Adrenal gland (tissue), 12 donors: ENCODE data around the gene GNAI3. TPM values are rescaled to one million over a fixed set of nuclear protein-coding genes. Genes with fewer than 3 reads are reported as not detected.

Source experiments
- DNase-seq, 7 donors: peaks; one replicate each; pipeline ENCODE4 v3.0.0-alpha.2; 2019 to 2020
- H3K27ac ChIP-seq, 5 donors: fragments of 200-600 bp; sonication (generic) in 4 of 5; 1 replicate in 3 of 5; 2 replicates in 2 of 5; pipeline versions ENCODE4 v1.5.1 to v1.8.0; 2016 to 2020; ENCODE audit warnings: mild to moderate bottlenecking in 1 of 5
- H3K27me3 ChIP-seq: fragments of 200-600 bp; 2 replicates; pipeline ENCODE4 v1.8.0; 2021
- H3K36me3 ChIP-seq, 2 donors: fragments of 200-600 bp; replicated peaks in 1 of 2; 1 replicate in 1 of 2; 2 replicates in 1 of 2; pipeline versions ENCODE4 v1.5.1 to v1.8.0; 2018 to 2022
- H3K4me1 ChIP-seq, 2 donors: fragments of 200-600 bp; replicated peaks in 1 of 2; 1 replicate in 1 of 2; 2 replicates in 1 of 2; pipeline versions ENCODE4 v1.5.1 to v1.8.0; 2018 to 2021
- H3K4me3 ChIP-seq, 4 donors: fragments of 200-600 bp; sonication (generic) in 3 of 4; one replicate each; pipeline ENCODE4 v1.5.1; 2016 to 2018
- H3K9me3 ChIP-seq, 3 donors: fragments of 200-600 bp; sonication (generic) in 1 of 3; replicated peaks in 1 of 3; 1 replicate in 2 of 3; 2 replicates in 1 of 3; pipeline versions ENCODE4 v1.5.1 to v1.8.0; 2016 to 2021
- POLR2A ChIP-seq, 2 donors: fragments of 450-650 bp; IDR thresholded peaks; one replicate each; pipeline ENCODE4 v1.6.1; 2017; ENCODE audit warnings: antibody characterized with exemption in 2 of 2, mild to moderate bottlenecking in 2 of 2, moderate library complexity in 1 of 2
- WGBS, 4 donors: extraction: QIAGEN DNeasy Blood & Tissue Kit in 2 of 4; methylation state at CpG; one replicate each; pipeline versions ENCODE4 v1.1.5 to v1.1.7; 2013 to 2017; 5-methylcytosine and 5-hydroxymethylcytosine counted together
- intact Hi-C, 2 donors: fragments of 100-400 bp; cut with DNase I; formaldehyde crosslinking; loops; one replicate each; pipeline versions ENCODE4 v1.14.1 to v1.15.0; 2022 to 2023
- polyA plus RNA-seq, 3 donors: library from polyadenylated mRNA; stranded (reverse); fragments of 200-250 nt in 2 of 3; fragments of 350-450 nt in 1 of 3; fragmentation: Illumina TruSeq in 1 of 3; extraction: RNeasy Lipid Tissue Mini Kit (QIAGEN cat#74804) in 1 of 3; gene quantifications; one replicate each; pipeline ENCODE4 v1.2.3, GENCODE V29; 2013 to 2014
- total RNA-seq, 9 donors: library from RNA; depleted of rRNA in 4 of 9; stranded (reverse); fragments of >200 nt in 4 of 9; fragments of 120-200 nt in 1 of 9; fragmentation: NEBNext Ultra II Directional in 1 of 9; extraction: Animal tissue kit (Norgen Biotek cat#: 25700) in 1 of 9; gene quantifications; one replicate each; pipeline versions ENCODE4 v1.1.0 to v1.2.4, GENCODE V29; 2013 to 2023
- TF ChIP-seq, protein P1 (sequence below), 6 experiments: fragments of 450-650 bp in 4 of 6; fragments of 200-600 bp in 2 of 6; sonication (generic) in 1 of 6; IDR thresholded peaks; 1 replicate in 5 of 6; 2 replicates in 1 of 6; pipeline versions ENCODE4 v1.5.1 to v1.8.0; 2016 to 2021; ENCODE audit warnings: antibody characterized with exemption in 6 of 6, mild to moderate bottlenecking in 2 of 6, moderate library complexity in 1 of 6
- donor health status: healthy with polysubstance abuse.
- donor health status: Bipolar disorder and iron deficiency.
- donor health status: DM: yes; HTN: yes; CAD: no.
- donor health status: DM: no; HTN: no; CAD: no.
- donor health status: DM: no; HTN: no; CAD: no.
- donor health status: DM: yes; HTN: yes; CAD: no.

GNAI3 gene
- total and polyA plus RNA-seq, 12 donors = 1.6 to 12.0 (median 5.6) TPM

GRCh38 chr1:109642626-109643025 is 94.2 kb downstream of the GNAI3 start:
- H3K27ac ChIP-seq = no peak overlapping the region
- no peak for TF ChIP-seq POLR2A (IDR thresholded peaks at IDR 0.05)
- TF ChIP-seq, protein P1, sequence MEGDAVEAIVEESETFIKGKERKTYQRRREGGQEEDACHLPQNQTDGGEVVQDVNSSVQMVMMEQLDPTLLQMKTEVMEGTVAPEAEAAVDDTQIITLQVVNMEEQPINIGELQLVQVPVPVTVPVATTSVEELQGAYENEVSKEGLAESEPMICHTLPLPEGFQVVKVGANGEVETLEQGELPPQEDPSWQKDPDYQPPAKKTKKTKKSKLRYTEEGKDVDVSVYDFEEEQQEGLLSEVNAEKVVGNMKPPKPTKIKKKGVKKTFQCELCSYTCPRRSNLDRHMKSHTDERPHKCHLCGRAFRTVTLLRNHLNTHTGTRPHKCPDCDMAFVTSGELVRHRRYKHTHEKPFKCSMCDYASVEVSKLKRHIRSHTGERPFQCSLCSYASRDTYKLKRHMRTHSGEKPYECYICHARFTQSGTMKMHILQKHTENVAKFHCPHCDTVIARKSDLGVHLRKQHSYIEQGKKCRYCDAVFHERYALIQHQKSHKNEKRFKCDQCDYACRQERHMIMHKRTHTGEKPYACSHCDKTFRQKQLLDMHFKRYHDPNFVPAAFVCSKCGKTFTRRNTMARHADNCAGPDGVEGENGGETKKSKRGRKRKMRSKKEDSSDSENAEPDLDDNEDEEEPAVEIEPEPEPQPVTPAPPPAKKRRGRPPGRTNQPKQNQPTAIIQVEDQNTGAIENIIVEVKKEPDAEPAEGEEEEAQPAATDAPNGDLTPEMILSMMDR (IDR thresholded peaks at IDR 0.05) = no peak
- H3K4me3 ChIP-seq = no peak overlapping the region
- no peaks in the 10 kb centered on the region for H3K4me1 ChIP-seq
- intact Hi-C loops = loop anchor here in 1 of 2 donors (5.0 kb wide), 2 partner anchors 130 to 340 kb away; partner anchors contain the start of gene AHCYL1
- no peaks in the 10 kb centered on the region for H3K27me3 ChIP-seq
- no peaks in the 10 kb centered on the region for H3K36me3 ChIP-seq
- peak in 1 of 7 donors; percentile 3 for DNase-seq
- H3K9me3 ChIP-seq = no peaks in the 10 kb centered on the region
- WGBS, 4 donors = 56 to 67% (median 59%) methylated on average over 3 of the region's 3 CpGs

- H3K36me3 ChIP-seq = no peaks in the 10 kb centered on the region
- no peaks in the 10 kb centered on the region for H3K4me1 ChIP-seq
- peak; percentile 74 to 91 (median 85) for DNase-seq
- 35 to 48% (median 37%) methylated on average over 22 to 32 of the region's 32 CpGs for whole genome bisulfite sequencing, 4 donors
- no peak overlapping the region for H3K4me3 ChIP-seq
- no peak overlapping the region for H3K27ac ChIP-seq
- no peaks in the 10 kb centered on the region for H3K27me3 ChIP-seq
- H3K9me3 ChIP-seq = no peaks in the 10 kb centered on the region
- TF ChIP-seq POLR2A (IDR thresholded peaks at IDR 0.05) = no peak
- TF ChIP-seq, protein P1 (IDR thresholded peaks at IDR 0.05) = peak; percentile 79 to 91 (median 84)
- intact Hi-C loops = loop anchor here in 1 of 2 donors (5.0 kb wide), 2 partner anchors 129 to 339 kb away; partner anchors contain the start of gene AHCYL1
These were observed 95.2 kb downstream of the GNAI3 start for GRCh38 chr1:109643385-109644230.

- Histone ChIP-seq H3K4me3 (no peak overlapping the region), H3K27me3 (no peaks in the 10 kb centered on the region), H3K4me1 (peaks cover 0 to under 1% of the 10 kb centered on the region in 2 donors), H3K36me3 (no peaks in the 10 kb centered on the region), H3K27ac (no peak overlapping the region), H3K9me3 (no peaks in the 10 kb centered on the region)
- intact Hi-C loops = loop anchor here in 1 of 2 donors (5.0 kb wide), 2 partner anchors 128 to 338 kb away; partner anchors contain the start of gene AHCYL1
- WGBS, 4 donors = 70% methylated on average over 10 of the region's 10 CpGs; no CpG with 5 or more reads in 3 of the 4 donors
- DNase-seq = no peak
- TF ChIP-seq POLR2A (IDR thresholded peaks at IDR 0.05) = no peak
- TF ChIP-seq, protein P1 (IDR thresholded peaks at IDR 0.05) = no peak
These were observed 96.3 kb downstream of the GNAI3 start for GRCh38 chr1:109644670-109645069.

DNA sequence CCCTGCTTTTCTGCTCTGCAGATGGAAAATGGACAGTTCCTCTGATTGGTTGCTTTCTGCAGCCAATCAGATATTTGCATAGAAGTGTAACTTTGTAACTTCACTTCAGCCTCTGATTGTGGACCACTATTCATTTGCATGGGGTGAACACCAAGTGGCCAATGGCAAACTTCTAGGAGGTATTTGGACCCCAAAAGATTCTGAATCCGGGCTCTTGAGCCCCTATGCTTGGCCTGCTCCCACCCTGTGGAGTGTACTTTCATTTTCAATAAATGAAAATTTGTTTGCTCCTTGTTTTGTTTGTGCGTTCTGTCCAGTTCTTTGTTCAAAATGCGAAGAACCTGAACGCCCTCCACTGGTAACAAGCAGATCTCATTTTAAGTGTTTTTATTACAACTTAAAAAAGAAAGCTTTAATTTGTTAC is 101.1 kb downstream of the GNAI3 start:
- H3K4me1 ChIP-seq = peaks cover 0 to 5% of the 10 kb centered on the region in 2 donors
- H3K27ac ChIP-seq = peak overlapping the region in 1 of 5 donors; percentile 52
- 37 to 52% (median 45%) methylated on average over 4 of the region's 4 CpGs for WGBS, 4 donors
- H3K9me3 ChIP-seq = no peaks in the 10 kb centered on the region
- no peaks in the 10 kb centered on the region for H3K36me3 ChIP-seq
- H3K27me3 ChIP-seq = no peaks in the 10 kb centered on the region
- TF ChIP-seq, protein P1 (IDR thresholded peaks at IDR 0.05) = peak in 5 of 6 experiments; percentile 14 to 55 (median 36)
- no peak for TF ChIP-seq POLR2A (IDR thresholded peaks at IDR 0.05)
- intact Hi-C loops = no loop called here
- DNase-seq = peak in 2 of 7 donors; percentile 18 to 49
- peak overlapping the region in 1 of 4 donors; percentile 44 for H3K4me3 ChIP-seq
